Gastrocnemius medialis (tissue), 4 donors: ENCODE measurements around the gene FAM98C. TPM values are rescaled to one million over a fixed set of nuclear protein-coding genes. Genes with fewer than 3 reads are reported as not detected.
A peak's percentile ranks its signal among the peaks of the same experiment; 100 is the strongest.
"Not testable (repeated sequence)": the region's sequence is repeated elsewhere in the genome, so short reads cannot be mapped to it uniquely, and the experiment has no call there.

Experiments
- ATAC-seq, 2 donors: fragments of 150-250 bp; one replicate each; pipeline ENCODE4 v1.9.1; 2016
- DNase-seq, 2 donors: peaks; one replicate each; pipeline ENCODE4 v3.0.0-alpha.2; 2019
- H3K27ac ChIP-seq, 4 donors: fragments of 200-600 bp; sonication (generic); 1 replicate in 1 of 4; 2 replicates in 3 of 4; pipeline ENCODE4 v1.5.1; 2016 to 2018; ENCODE audit warnings: mild to moderate bottlenecking in 2 of 4, moderate library complexity in 1 of 4
- H3K27me3 ChIP-seq, 3 donors: fragments of 200-600 bp; sonication (generic) in 2 of 3; 1 replicate in 1 of 3; 2 replicates in 2 of 3; pipeline versions ENCODE4 v1.5.1 to v1.6.0; 2016 to 2019; ENCODE audit warnings: mild to moderate bottlenecking in 1 of 3, moderate library complexity in 1 of 3
- H3K36me3 ChIP-seq, 2 donors: fragments of 200-600 bp; sonication (generic) in 1 of 2; one replicate each; pipeline ENCODE4 v1.5.1; 2017 to 2018
- H3K4me1 ChIP-seq, 2 donors: fragments of 200-600 bp; sonication (generic) in 1 of 2; one replicate each; pipeline ENCODE4 v1.5.1; 2016 to 2017; ENCODE audit warnings: mild to moderate bottlenecking in 2 of 2
- H3K4me3 ChIP-seq, 4 donors: fragments of 200-600 bp; sonication (generic) in 3 of 4; 1 replicate in 1 of 4; 2 replicates in 3 of 4; pipeline ENCODE4 v1.5.1; 2016 to 2019; ENCODE audit warnings: mild to moderate bottlenecking in 2 of 4
- H3K9me3 ChIP-seq, 3 donors: fragments of 200-600 bp; sonication (generic) in 2 of 3; 1 replicate in 1 of 3; 2 replicates in 2 of 3; pipeline ENCODE4 v1.5.1; 2016 to 2019
- POLR2A ChIP-seq, 2 donors: fragments of 450-650 bp; IDR thresholded peaks; one replicate each; pipeline ENCODE4 v1.6.1; 2017; ENCODE audit warnings: antibody characterized with exemption in 2 of 2, mild to moderate bottlenecking in 2 of 2, moderate library complexity in 2 of 2
- in situ Hi-C, 4 donors: fragments of 200-750 bp; cut with MboI; loops; one replicate each; pipeline versions ENCODE4 v1.15.0 to v1.8.0; 2017; ENCODE audit warnings: low sequenced_read_pairs in 4 of 4
- intact Hi-C: fragments of 100-400 bp; cut with DNase I; formaldehyde crosslinking; loops from one replicate; pipeline ENCODE4 v1.15.1; 2023; ENCODE audit warnings: low total_unique reads
- total RNA-seq, 4 donors: library from RNA; depleted of rRNA; stranded (reverse); fragments of >200 nt; gene quantifications; one replicate each; pipeline versions ENCODE4 v1.1.0 to v1.2.3, GENCODE V29; 2016
- TF ChIP-seq, protein P1 (sequence below), 5 experiments: fragments of 450-650 bp in 3 of 5; fragments of 200-600 bp in 2 of 5; sonication (generic) in 2 of 5; IDR thresholded peaks in 4 of 5; conservative IDR thresholded peaks in 1 of 5; 1 replicate in 4 of 5; 2 replicates in 1 of 5; pipeline ENCODE4 v1.5.1; 2016 to 2019; ENCODE audit warnings: antibody characterized with exemption in 5 of 5, mild to moderate bottlenecking in 3 of 5, moderate library complexity in 3 of 5

Gene FAM98C
- total RNA-seq, 4 donors from 2014 or later: 1.9 to 17.4 (median 3.3) TPM

DNA sequence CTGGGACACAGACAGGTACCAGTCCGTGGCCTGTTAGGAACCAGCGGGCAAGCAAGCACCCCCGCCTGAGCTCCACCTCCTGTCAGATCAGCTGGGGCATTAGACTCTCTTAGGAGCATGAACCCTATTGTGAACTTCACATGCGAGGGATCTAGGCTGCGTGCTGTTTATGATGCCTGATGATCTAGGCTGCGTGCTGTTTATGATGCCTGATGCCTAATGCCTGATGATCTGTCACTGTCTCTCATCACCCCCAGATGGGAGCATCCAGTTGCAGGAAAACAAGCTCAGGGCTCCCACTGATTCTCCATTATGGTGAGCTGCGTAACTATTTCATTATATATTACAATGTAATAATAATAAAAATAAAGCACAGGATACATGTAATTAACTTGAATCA, 19.5 kb downstream of the FAM98C start:
- in situ Hi-C loops: no loop called here
- H3K4me1 ChIP-seq: no peaks in the 10 kb centered on the region
- DNase-seq (no peak), ATAC-seq (no peak)
- H3K36me3 ChIP-seq: no peaks in the 10 kb centered on the region
- H3K27ac ChIP-seq: no peak overlapping the region
- H3K4me3 ChIP-seq: no peak overlapping the region
- H3K27me3 ChIP-seq: no peaks in the 10 kb centered on the region
- intact Hi-C loops: no loop called here
- H3K9me3 ChIP-seq: no peaks in the 10 kb centered on the region
- no peak for TF ChIP-seq POLR2A (IDR thresholded peaks at IDR 0.05)

DNA sequence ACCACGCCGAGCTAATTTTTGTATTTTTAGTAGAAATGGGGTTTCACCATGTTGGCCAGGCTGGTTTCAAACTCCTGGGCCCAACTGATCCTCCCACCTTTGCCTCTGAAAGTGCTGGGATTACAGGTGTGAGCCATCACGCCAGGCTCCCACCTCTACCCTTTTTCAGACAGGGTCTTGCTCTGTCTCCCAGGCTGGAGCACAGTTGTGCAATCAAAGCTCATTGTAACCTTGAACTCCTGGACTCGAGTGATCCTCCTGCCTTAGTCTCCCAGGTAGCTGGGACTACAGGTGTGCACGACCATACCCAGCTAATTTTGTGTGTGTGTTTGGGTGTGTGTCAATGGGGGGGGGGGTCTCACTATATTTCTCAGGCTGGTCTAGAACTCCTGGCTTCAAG, 21.4 kb downstream of the FAM98C start:
- in situ Hi-C loops: no loop called here
- no peaks in the 10 kb centered on the region for H3K4me1 ChIP-seq
- TF ChIP-seq, protein P1, sequence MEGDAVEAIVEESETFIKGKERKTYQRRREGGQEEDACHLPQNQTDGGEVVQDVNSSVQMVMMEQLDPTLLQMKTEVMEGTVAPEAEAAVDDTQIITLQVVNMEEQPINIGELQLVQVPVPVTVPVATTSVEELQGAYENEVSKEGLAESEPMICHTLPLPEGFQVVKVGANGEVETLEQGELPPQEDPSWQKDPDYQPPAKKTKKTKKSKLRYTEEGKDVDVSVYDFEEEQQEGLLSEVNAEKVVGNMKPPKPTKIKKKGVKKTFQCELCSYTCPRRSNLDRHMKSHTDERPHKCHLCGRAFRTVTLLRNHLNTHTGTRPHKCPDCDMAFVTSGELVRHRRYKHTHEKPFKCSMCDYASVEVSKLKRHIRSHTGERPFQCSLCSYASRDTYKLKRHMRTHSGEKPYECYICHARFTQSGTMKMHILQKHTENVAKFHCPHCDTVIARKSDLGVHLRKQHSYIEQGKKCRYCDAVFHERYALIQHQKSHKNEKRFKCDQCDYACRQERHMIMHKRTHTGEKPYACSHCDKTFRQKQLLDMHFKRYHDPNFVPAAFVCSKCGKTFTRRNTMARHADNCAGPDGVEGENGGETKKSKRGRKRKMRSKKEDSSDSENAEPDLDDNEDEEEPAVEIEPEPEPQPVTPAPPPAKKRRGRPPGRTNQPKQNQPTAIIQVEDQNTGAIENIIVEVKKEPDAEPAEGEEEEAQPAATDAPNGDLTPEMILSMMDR (IDR thresholded peaks at IDR 0.05 in 4 of 5, conservative IDR thresholded peaks at IDR 0.05 in 1 of 5): no peak
- TF ChIP-seq POLR2A (IDR thresholded peaks at IDR 0.05): no peak
- intact Hi-C loops: no loop called here
- no peak for DNase-seq
- H3K27ac ChIP-seq: no peak overlapping the region
- no peaks in the 10 kb centered on the region for H3K27me3 ChIP-seq
- no peak overlapping the region for H3K4me3 ChIP-seq
- no peaks in the 10 kb centered on the region for H3K36me3 ChIP-seq
- ATAC-seq: no peak
- H3K9me3 ChIP-seq: no peaks in the 10 kb centered on the region

DNA sequence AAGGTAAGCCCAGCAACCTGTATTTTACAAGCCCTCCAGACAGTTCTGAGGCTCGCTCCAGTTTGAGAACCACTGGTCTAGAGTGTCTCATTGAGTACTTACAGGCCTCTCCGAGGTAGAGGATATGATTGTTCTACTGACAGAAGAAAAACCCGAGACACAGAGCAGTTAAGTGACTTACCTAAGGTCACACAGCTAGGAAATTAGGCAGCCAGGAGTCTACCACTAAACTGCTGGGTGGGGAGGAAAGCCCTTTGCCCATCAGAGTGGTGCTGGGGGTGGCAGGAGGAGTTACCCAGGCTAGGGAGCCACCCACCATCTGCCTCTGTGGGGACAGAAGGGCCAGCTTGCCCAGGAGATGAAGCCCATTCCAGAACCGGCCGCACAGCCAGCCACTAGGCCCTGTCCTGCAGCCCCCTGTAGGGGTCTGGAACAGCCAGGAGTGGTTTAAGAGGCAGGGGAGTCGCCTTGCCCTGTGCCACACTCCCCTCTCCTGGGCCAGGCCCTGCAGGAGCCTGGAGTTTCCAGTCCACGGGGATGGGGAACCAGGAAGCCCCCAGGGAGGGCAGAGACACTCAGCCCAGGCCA, 22.4 kb downstream of the FAM98C start:
- ATAC-seq (no peak), DNase-seq (no peak)
- Histone ChIP-seq H3K36me3 (no peaks in the 10 kb centered on the region), H3K4me3 (peak overlapping the region in 1 of 4 donors; percentile 26), H3K4me1 (no peaks in the 10 kb centered on the region), H3K27ac (no peak overlapping the region), H3K9me3 (no peaks in the 10 kb centered on the region), H3K27me3 (no peaks in the 10 kb centered on the region)
- intact Hi-C loops (no loop called here), in situ Hi-C loops (no loop called here)
- TF ChIP-seq, protein P1 (IDR thresholded peaks at IDR 0.05 in 4 of 5, conservative IDR thresholded peaks at IDR 0.05 in 1 of 5): no peak
- no peak for TF ChIP-seq POLR2A (IDR thresholded peaks at IDR 0.05)

DNA sequence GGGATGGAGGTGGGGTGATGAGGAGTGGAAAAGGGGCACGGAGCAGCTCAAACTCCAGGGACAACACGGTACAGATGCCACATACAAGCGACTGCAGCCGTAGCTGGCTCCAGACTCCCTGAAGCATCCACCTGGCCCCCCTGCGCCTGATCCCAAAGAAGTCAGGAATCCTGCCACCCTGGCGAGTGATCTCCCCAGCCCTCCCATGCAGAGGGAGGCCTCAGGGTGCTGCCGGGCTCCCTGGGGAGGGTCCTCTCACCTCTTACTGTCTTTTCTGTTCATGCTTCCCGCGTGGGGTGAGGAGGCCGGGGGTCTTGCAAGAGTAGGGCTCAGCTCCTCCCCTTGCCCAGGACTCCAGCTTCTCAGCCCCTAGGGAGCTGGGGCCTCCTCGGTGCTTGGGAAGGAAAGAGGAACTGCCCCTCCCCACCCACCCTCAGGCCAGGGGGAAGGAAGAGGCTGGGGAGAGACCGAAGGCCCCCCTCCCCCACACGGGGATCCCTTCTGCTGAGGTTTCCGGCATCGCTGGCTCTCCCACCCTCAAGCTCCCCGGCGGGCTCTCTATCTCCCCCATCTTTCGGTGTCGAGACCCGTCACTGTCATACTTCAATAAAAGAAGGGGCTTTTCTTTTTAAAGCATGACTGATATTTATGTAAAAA, 23.0 kb downstream of the FAM98C start, which contains the start of gene RASGRP4:
RASGRP4 (minus strand) TSS at position 410 of the 657 bp plus-strand sequence; CDS start at position 282, 128 bp downstream.
- Histone ChIP-seq H3K27ac (no peak within 1 kb of the TSS), H3K9me3 (no peaks in the 10 kb centered on the region), H3K27me3 (no peaks in the 10 kb centered on the region), H3K4me1 (peaks cover 0 to under 1% of the 10 kb centered on the region in 2 donors), H3K36me3 (no peaks in the 10 kb centered on the region), H3K4me3 (peak within 1 kb of the TSS in 1 of 4 donors; percentile 26)
- DNase-seq: no peak
- TF ChIP-seq, protein P1 (IDR thresholded peaks at IDR 0.05 in 4 of 5, conservative IDR thresholded peaks at IDR 0.05 in 1 of 5): no peak
- no peak for TF ChIP-seq POLR2A (IDR thresholded peaks at IDR 0.05)
- no peak for ATAC-seq
- in situ Hi-C loops (no loop called here), intact Hi-C loops (no loop called here)

DNA sequence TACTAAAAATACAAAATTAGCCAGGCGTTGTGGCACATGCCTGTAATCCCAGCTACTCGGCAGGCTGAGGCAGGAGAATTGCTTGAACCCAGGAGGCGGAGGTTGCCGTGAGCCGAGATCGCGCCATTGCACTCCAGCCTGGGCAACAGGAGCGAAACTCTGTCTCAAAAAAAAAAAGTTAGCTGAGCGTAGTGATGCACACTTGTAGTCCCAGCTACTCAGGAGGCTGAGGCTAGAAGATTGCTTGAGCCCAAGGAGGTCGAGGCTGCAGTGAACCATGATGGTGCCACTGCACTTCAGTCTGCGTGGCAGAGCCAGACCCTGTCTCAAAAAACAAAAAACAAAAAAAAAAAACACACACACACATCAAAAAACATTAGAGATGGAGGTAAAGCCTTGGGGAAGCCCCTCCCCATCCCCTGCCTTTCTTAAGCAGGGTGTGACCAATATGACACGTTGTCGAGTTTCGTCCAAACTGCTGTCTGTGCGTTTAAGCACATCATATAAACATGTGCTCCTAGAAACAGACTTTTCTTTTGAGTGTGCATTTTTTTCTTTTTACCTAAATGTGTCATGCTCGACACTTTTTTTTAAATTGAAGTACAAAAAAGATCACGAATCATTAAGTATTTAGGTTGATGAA, 24.3 kb downstream of the FAM98C start:
- DNase-seq, H3K27me3 ChIP-seq, H3K9me3 ChIP-seq, H3K36me3 ChIP-seq, H3K4me3 ChIP-seq, ATAC-seq, intact Hi-C loops, in situ Hi-C loops, H3K27ac ChIP-seq: not testable (repeated sequence)
- peaks cover 8 to 13% of the 10 kb centered on the region in 2 donors for H3K4me1 ChIP-seq
